K562 (cell line): ENCODE results near the gene NOSTRIN. TPM values are rescaled to one million over a fixed set of nuclear protein-coding genes. Genes with fewer than 3 reads are reported as not detected.
A peak's percentile ranks its signal among the peaks of the same experiment; 100 is the strongest.

ENCODE experiments used
- CBX3 ChIP-seq, 2 experiments: IDR thresholded peaks; 1 replicate in 1 of 2; 2 replicates in 1 of 2; pipeline ENCODE4 v1.6.1; 2012; ENCODE audit warnings: inconsistent platforms in 2 of 2, low read length in 2 of 2, borderline replicate concordance in 1 of 2, control low read depth in 1 of 2
- CHD4 ChIP-seq: fragments of 200-600 bp; sonication (generic); IDR thresholded peaks from 3 replicates; pipeline ENCODE4 v1.6.1; 2012; ENCODE audit warnings: low read depth, mild to moderate bottlenecking, mixed read lengths, low read length, inconsistent platforms; ENCODE audit not compliant: insufficient read depth, insufficient replicate concordance, poor library complexity, severe bottlenecking
- COPS2 ChIP-seq: fragments of 450-650 bp; conservative IDR thresholded peaks from 2 replicates; pipeline ENCODE4 v1.6.1; 2016; ENCODE audit warnings: mild to moderate bottlenecking, moderate library complexity
- DLX4 ChIP-seq: fragments of 250-450 bp; sonication (Bioruptor Pico); IDR thresholded peaks from 2 replicates; pipeline ENCODE4 v1.6.1; 2021; ENCODE audit warnings: mild to moderate bottlenecking
- KLF1 ChIP-seq: fragments of 450-650 bp; IDR thresholded peaks from 2 replicates; pipeline ENCODE4 v1.6.1; 2016; ENCODE audit warnings: missing genetic modification characterization, missing compliant biosample characterization
- PHB ChIP-seq: fragments of 250-450 bp; sonication (Bioruptor Pico); IDR thresholded peaks from 2 replicates; pipeline ENCODE4 v1.5.0; 2021
- POLR2G ChIP-seq: fragments of 200-400 bp; formaldehyde crosslinking; IDR thresholded peaks from 2 replicates; pipeline ENCODE4 v1.6.1; 2017; ENCODE audit warnings: low read depth, mild to moderate bottlenecking, antibody characterized with exemption, low read length, moderate library complexity
- RAD21 ChIP-seq, 2 experiments: fragments of 250-450 bp in 1 of 2; fragments of 450-650 bp in 1 of 2; sonication (Bioruptor Pico) in 1 of 2; formaldehyde crosslinking in 1 of 2; IDR thresholded peaks in 1 of 2; conservative IDR thresholded peaks in 1 of 2; 2 replicates each; pipeline versions ENCODE4 v1.4.0 to v1.8.0; 2020 to 2022; ENCODE audit warnings: mild to moderate bottlenecking in 2 of 2, moderate library complexity in 1 of 2
- RBM15 ChIP-seq: fragments of 200-400 bp; formaldehyde crosslinking; IDR thresholded peaks from 2 replicates; pipeline ENCODE4 v1.6.1; 2018; ENCODE audit warnings: mild to moderate bottlenecking, low read length, moderate library complexity; ENCODE audit not compliant: insufficient read depth
- REST ChIP-seq, 2 experiments: fragments of 450-650 bp; formaldehyde crosslinking in 1 of 2; IDR thresholded peaks; 2 replicates each; pipeline versions ENCODE4 v1.4.0 to v1.6.1; 2014 to 2020; ENCODE audit warnings: mild to moderate bottlenecking in 2 of 2, borderline replicate concordance in 1 of 2, low read depth in 1 of 2
- SMARCB1 ChIP-seq: IDR thresholded peaks from 2 replicates; pipeline ENCODE4 v1.6.1; 2011; ENCODE audit warnings: improper control_type of control experiment, low read depth; ENCODE audit not compliant: insufficient read length
- SUPT5H ChIP-seq: fragments of 450-650 bp; IDR thresholded peaks from 2 replicates; pipeline ENCODE4 v1.6.1; 2016
- TAF1 ChIP-seq: IDR thresholded peaks from 2 replicates; pipeline ENCODE4 v1.6.1; 2011; ENCODE audit warnings: mild to moderate bottlenecking, low read length, moderate library complexity; ENCODE audit not compliant: insufficient read depth, control insufficient read depth, severe bottlenecking; ENCODE audit errors: extremely low read depth
- THRAP3 ChIP-seq: fragments of 450-650 bp; IDR thresholded peaks from 2 replicates; pipeline ENCODE4 v1.6.1; 2016; ENCODE audit warnings: mild to moderate bottlenecking, inconsistent platforms, borderline replicate concordance
- ZBTB11 ChIP-seq, 3 experiments: fragments of 200-800 bp in 1 of 3; fragments of 250-450 bp in 1 of 3; fragments of 450-650 bp in 1 of 3; sonication (Bioruptor Pico) in 1 of 3; sonication (Bioruptor generic) in 1 of 3; formaldehyde crosslinking in 1 of 3; IDR thresholded peaks; 2 replicates each; pipeline versions ENCODE4 v1.6.1 to v1.8.0; 2016 to 2022; ENCODE audit warnings: mild to moderate bottlenecking in 2 of 3, missing genetic modification characterization in 2 of 3, missing compliant biosample characterization in 1 of 3, moderate library complexity in 1 of 3
- polyA plus RNA-seq, 8 experiments: library from polyadenylated mRNA; depleted of rRNA in 4 of 8; stranded (reverse) in 5 of 8; unstranded in 3 of 8; fragments of >200 nt; fragmentation: Nextera tagmentation in 2 of 8; fragmentation: Illumina TruSeq in 1 of 8; extraction: Ambion mirVana in 2 of 8; extraction: Trizol in 1 of 8; gene quantifications; 2 replicates each; pipeline versions ENCODE4 v1.2.1 to v1.2.3, GENCODE V29; 2011 to 2014; ENCODE audit warnings: inconsistent platforms in 1 of 8, missing spikeins in 1 of 8
- total RNA-seq, 7 experiments: library from RNA; depleted of rRNA in 6 of 7; stranded (reverse); fragments of >200 nt in 6 of 7; fragmentation: Illumina TruSeq in 2 of 7; extraction: Trizol in 2 of 7; gene quantifications; 2 replicates each; pipeline versions ENCODE4 v1.2.1 to v1.2.3, GENCODE V29; 2011 to 2021; ENCODE audit warnings: low replicate concordance in 1 of 7

The NOSTRIN gene
- total and polyA plus RNA-seq, 9 of the 15 experiments (the other 6 are each of a cell fraction or from before 2014, with no cell fraction given): 26.7 to 82.9 (median 56.3) TPM

GRCh38 chr2:168797286-168797655 is 5.2 kb upstream of the NOSTRIN start (continued):
- no peak for TF ChIP-seq REST (IDR thresholded peaks at IDR 0.05; ENCODE audit: borderline replicate concordance)
- no peak for TF ChIP-seq REST (CRISPR knock-in tag; IDR thresholded peaks at IDR 0.05; ENCODE audit: low read depth)
- no peak for TF ChIP-seq SMARCB1
- TF ChIP-seq TAF1: no peak
- TF ChIP-seq RAD21 (CRISPR knock-in tag; conservative IDR thresholded peaks at IDR 0.05 in 1 of 2, IDR thresholded peaks at IDR 0.05 in 1 of 2): no peak
- peak in 1 of 3 experiments; percentile 15; a peak in 1 of 6 replicates for TF ChIP-seq ZBTB11 (CRISPR knock-in tag; IDR thresholded peaks at IDR 0.05)
- no peak for TF ChIP-seq SUPT5H
- no peak for TF ChIP-seq COPS2
- peak in 1 of 2 experiments; percentile 56; a peak in 1 of 3 replicates for TF ChIP-seq CBX3 (IDR thresholded peaks at IDR 0.05; ENCODE audit: borderline replicate concordance in 1 of 2, low read length in 2 of 2)
- TF ChIP-seq POLR2G: no peak
- TF ChIP-seq DLX4: no peak
- no peak for TF ChIP-seq PHB (CRISPR knock-in tag)
- TF ChIP-seq KLF1: peak; percentile 48; the same call in 1 of the 2 replicates
- no peak for TF ChIP-seq RBM15
- no peak for TF ChIP-seq THRAP3
- no peak for TF ChIP-seq CHD4
